COLO668 (cell line): Measurements from ENCODE around the gene WNT6.

Source experiments
- DNase-seq: peaks from one replicate; lab custom pipeline; 2025; ENCODE audit not compliant: unreplicated experiment; lab: John Stamatoyannopoulos, UW

The WNT6 gene

GRCh38 chr2:218877331-218877730 lies 17.7 kb downstream of the WNT6 start:
- no peak for DNase-seq

GRCh38 chr2:218877891-218878290 lies 18.3 kb downstream of the WNT6 start:
- DNase-seq = no peak

GRCh38 chr2:218878486-218878885 lies 18.9 kb downstream of the WNT6 start:
- no peak for DNase-seq

GRCh38 chr2:218878926-218879761 lies 19.5 kb downstream of the WNT6 start:
- DNase-seq = peak; percentile 39

- DNase-seq = no peak
These were observed 20.1 kb downstream of the WNT6 start for GRCh38 chr2:218879776-218880101.

GRCh38 chr2:218880102-218880858 lies 20.7 kb downstream of the WNT6 start, which contains the start of gene WNT10A:
WNT10A (plus strand) TSS chr2:218880852; CDS start chr2:218880996, 144 bp downstream.
- DNase-seq = peak; percentile 85

- no peak for DNase-seq
These were observed 21.4 kb downstream of the WNT6 start for GRCh38 chr2:218880859-218881594.

- DNase-seq = no peak
These were observed 22.3 kb downstream of the WNT6 start for GRCh38 chr2:218881744-218882460.

GRCh38 chr2:218882461-218882816 lies 22.8 kb downstream of the WNT6 start:
- DNase-seq = no peak

- no peak for DNase-seq
These were observed 23.3 kb downstream of the WNT6 start for GRCh38 chr2:218882866-218883366.

GRCh38 chr2:218883491-218884490 lies 24.2 kb downstream of the WNT6 start:
- peak; percentile 65 for DNase-seq

- DNase-seq = no peak
These were observed 24.9 kb downstream of the WNT6 start for GRCh38 chr2:218884519-218884918.

GRCh38 chr2:218885981-218886947 lies 26.7 kb downstream of the WNT6 start:
- peak; percentile 65 for DNase-seq

GRCh38 chr2:218887079-218887478 lies 27.5 kb downstream of the WNT6 start:
- no peak for DNase-seq

GRCh38 chr2:218888341-218888740 lies 28.7 kb downstream of the WNT6 start:
- no peak for DNase-seq

- DNase-seq = no peak
These were observed 30.3 kb downstream of the WNT6 start for GRCh38 chr2:218889937-218890336.

GRCh38 chr2:218890369-218890768 lies 30.8 kb downstream of the WNT6 start:
- DNase-seq = no peak
